Breast epithelium (tissue), 3 donors: ENCODE data around the gene ABLIM2.

Source experiments
- CTCF ChIP-seq, 3 donors: fragments of 450-650 bp; IDR thresholded peaks; one replicate each; pipeline ENCODE4 v1.5.1; 2016 to 2017; ENCODE audit warnings: antibody characterized with exemption in 3 of 3, mild to moderate bottlenecking in 3 of 3, moderate library complexity in 3 of 3
- POLR2AphosphoS5 ChIP-seq, 3 donors: sonication (generic); formaldehyde crosslinking; IDR thresholded peaks; one replicate each; pipeline ENCODE4 v1.6.1; 2017; ENCODE audit warnings: antibody characterized with exemption in 3 of 3

GRCh38 chr4:8207314-8207713 is 48.7 kb upstream of the ABLIM2 start:
- TF ChIP-seq POLR2AphosphoS5 (IDR thresholded peaks at IDR 0.05), result no peak
- TF ChIP-seq CTCF (IDR thresholded peaks at IDR 0.05), result no peak
